22Rv1 (cell line): ENCODE results near the gene EVA1A.

Experiments used
- CTCF ChIP-seq: fragments of 450-650 bp; IDR thresholded peaks from 2 replicates; pipeline ENCODE4 v1.5.1; 2017; ENCODE audit warnings: mild to moderate bottlenecking
- ZFX ChIP-seq: fragments of 450-650 bp; IDR thresholded peaks from 2 replicates; pipeline ENCODE4 v1.6.1; 2017; ENCODE audit warnings: antibody characterized with exemption, borderline replicate concordance

- TF ChIP-seq CTCF (no peak), ZFX (no peak)
Measured at GRCh38 chr2:75606761-75607399, 46.1 kb upstream of the EVA1A start.
